Bronchial epithelial cell (primary cell): ENCODE data around the gene ITLN1. TPM values are rescaled to one million over a fixed set of nuclear protein-coding genes. Genes with fewer than 3 reads are reported as not detected.
A peak's percentile ranks its signal among the peaks of the same experiment; 100 is the strongest.

Experiments
- DNase-seq: peaks from one replicate; pipeline ENCODE4 v3.0.0-alpha.2; 2010; ENCODE audit warnings: low read depth
- FAIRE-seq: peaks from 2 replicates; lab custom pipeline; 2011; peaks lifted over from hg19 to GRCh38; lab: Jason Lieb, UNC
- H3K27me3 ChIP-seq: 2 replicates; pipeline ENCODE4 v1.5.1; 2011; ENCODE audit warnings: low read length; ENCODE audit not compliant: control insufficient read depth, insufficient read depth
- H3K36me3 ChIP-seq: 2 replicates; pipeline ENCODE4 v1.5.1; 2011; ENCODE audit warnings: low read length; ENCODE audit not compliant: control insufficient read depth, insufficient read depth
- H3K4me3 ChIP-seq: 2 replicates; pipeline ENCODE4 v1.5.1; 2011; ENCODE audit warnings: mild to moderate bottlenecking, low read depth, low read length, control low read depth
- total RNA-seq: library from RNA; depleted of rRNA; stranded (reverse); fragments of >200 nt; gene quantifications from 2 replicates; pipeline ENCODE4 v1.2.1, GENCODE V29; 2014
- TF ChIP-seq, protein P1 (sequence below): IDR thresholded peaks from 2 replicates; pipeline ENCODE4 v1.5.1; 2011; ENCODE audit warnings: mild to moderate bottlenecking, moderate library complexity, low read length, control low read depth, inconsistent platforms; ENCODE audit not compliant: insufficient read depth, severe bottlenecking

ITLN1 gene
- total RNA-seq, 1 donor from 2014 or later, result not detected

DNA sequence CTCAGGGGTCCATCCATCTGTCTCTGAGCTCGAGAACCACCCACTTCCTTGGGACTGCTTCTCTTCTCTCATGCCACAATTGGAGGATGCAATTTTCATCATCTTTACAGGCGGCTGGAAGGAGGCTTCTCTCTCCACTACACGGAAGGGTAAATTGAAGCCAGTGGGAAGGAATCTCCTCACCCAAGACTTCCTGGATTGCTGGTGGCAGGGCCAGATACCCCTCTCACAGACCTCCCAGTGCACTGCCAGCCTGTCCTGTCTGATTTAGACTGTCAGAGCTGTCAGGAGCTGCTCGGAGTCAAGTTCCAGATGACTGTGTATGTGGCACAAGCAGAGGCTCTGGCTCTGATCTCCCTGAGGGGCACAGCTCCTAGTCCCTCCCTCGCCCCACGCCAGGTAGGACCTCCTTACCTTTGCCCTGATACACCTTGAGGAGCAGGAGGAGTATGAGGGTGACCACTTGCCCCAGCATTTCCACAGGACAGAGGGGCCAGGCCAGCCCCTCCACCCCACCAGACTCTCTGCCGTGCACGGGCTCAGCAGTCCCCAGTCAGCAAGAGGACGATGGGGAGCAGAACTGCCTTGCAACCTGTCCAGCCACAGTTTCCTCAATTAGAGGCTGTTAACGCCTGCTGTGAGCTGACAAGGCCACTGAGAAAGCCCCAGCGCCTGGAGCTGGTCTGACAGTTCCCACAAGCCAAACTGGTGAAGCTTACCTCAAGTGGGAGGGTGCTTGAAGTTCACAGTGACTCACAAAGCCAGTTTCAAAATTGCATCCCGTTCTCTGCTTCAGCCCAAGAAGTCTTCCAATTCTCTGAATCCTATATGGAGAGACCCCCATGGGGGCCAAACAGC lies 22.5 kb downstream of the ITLN1 start, which contains the start of gene CD244:
Gene CD244, minus strand, starts transcription at position 685 of the 858 bp plus-strand sequence. Its CDS starts 210 bp downstream, at position 475.
- TF ChIP-seq, protein P1, sequence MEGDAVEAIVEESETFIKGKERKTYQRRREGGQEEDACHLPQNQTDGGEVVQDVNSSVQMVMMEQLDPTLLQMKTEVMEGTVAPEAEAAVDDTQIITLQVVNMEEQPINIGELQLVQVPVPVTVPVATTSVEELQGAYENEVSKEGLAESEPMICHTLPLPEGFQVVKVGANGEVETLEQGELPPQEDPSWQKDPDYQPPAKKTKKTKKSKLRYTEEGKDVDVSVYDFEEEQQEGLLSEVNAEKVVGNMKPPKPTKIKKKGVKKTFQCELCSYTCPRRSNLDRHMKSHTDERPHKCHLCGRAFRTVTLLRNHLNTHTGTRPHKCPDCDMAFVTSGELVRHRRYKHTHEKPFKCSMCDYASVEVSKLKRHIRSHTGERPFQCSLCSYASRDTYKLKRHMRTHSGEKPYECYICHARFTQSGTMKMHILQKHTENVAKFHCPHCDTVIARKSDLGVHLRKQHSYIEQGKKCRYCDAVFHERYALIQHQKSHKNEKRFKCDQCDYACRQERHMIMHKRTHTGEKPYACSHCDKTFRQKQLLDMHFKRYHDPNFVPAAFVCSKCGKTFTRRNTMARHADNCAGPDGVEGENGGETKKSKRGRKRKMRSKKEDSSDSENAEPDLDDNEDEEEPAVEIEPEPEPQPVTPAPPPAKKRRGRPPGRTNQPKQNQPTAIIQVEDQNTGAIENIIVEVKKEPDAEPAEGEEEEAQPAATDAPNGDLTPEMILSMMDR, result no peak
- H3K4me3 ChIP-seq, result no peak within 1 kb of the TSS
- DNase-seq, result peak; percentile 37
- no peaks in the 10 kb centered on the region for H3K36me3 ChIP-seq
- no peak for FAIRE-seq
- no peaks in the 10 kb centered on the region for H3K27me3 ChIP-seq

DNA sequence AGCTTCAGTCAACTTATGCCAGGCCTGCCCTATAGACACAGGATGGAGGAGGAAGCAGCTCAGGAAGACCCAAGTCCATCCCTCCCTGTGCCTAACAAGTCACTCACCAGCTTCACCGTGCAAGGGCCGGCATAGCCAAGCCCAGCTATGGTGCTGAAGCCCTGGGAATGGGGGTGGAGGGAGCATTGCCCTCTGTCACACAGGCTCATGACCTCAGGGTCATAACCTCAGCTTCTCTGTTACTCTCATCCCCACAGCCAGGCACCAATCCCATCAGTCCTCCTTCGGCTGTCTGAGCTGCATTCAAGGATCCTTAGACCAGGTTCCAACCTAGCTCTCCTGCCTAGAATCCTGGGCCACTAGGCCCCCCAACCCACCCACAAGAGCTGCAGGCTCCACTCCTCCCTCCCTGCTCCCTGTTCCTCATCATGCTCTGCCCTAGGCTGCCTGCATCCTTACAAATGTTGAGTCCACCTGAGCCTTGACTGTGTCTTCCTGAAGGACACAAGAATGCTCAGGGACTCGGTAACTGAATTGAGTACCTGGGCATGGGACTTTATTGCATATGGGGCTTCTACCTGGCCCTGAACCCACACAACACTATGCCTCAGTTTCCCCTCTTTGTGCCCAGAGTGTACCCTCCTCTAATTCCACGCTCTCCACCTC lies 24.0 kb downstream of the ITLN1 start:
- Histone ChIP-seq H3K36me3 (no peaks in the 10 kb centered on the region), H3K4me3 (no peak overlapping the region), H3K27me3 (no peaks in the 10 kb centered on the region)
- TF ChIP-seq, protein P1, result no peak
- FAIRE-seq (no peak), DNase-seq (no peak)

DNA sequence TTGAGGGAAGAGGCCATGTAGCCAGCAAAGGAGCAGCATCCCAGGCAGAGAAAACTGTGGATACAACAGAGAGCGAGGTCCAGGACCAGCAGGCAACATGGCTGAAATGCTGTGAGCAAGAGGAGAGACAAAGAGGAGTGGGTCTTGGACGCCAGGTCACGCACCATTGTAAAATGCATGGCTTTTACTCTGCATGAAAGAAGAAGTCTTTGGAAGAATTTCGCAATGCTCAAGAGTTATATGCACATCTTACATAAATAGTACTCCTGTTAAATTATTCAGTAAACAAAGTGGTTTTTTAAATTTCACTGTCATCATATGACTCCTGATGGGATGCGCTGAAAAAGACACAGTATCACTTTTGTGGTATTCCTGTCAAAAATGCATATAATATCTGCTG lies 25.8 kb downstream of the ITLN1 start:
- TF ChIP-seq, protein P1, result no peak
- no peak for FAIRE-seq
- no peaks in the 10 kb centered on the region for H3K36me3 ChIP-seq
- no peak for DNase-seq
- H3K27me3 ChIP-seq, result no peaks in the 10 kb centered on the region
- no peak overlapping the region for H3K4me3 ChIP-seq

DNA sequence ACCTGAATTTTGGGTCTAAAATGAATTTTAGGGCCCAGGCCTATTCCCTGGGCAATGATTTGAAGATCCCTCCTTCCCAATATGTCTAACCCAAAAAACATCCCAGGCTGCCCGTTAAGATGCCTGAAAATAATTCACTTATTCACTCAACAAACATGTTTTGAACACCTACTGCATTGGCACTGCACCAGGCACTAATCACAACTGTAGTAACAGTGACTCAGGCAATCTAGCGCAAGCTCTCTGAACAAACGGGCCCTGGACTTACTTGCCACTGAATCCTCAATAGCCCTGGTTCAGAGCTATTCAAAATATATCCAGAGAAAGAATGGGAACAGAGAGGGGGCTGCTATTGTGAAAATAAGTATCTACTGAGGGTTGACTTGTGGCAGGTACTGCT lies 26.5 kb downstream of the ITLN1 start:
- FAIRE-seq, result no peak
- DNase-seq, result peak; percentile 7

DNA sequence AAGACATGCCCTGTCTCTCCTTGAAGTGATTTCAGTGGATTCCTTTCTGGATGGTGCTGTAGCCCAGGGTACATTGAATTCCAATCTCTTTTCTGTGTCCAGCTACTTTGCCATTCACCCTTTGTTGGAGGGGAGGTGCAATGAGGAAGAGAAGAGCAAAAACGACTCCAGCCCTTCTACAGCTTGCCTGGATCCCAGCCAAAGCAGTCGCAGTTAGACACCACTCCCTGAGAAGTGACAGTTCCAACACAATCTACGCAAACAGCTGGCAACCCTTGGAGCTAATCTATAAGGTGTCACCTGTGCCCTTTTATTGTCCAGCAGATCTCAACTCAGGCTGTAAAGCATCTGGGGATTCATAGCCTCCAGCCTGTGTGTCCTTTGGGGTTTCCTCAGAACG lies 26.9 kb downstream of the ITLN1 start:
- no peaks in the 10 kb centered on the region for H3K27me3 ChIP-seq
- TF ChIP-seq, protein P1, result no peak
- DNase-seq (no peak), FAIRE-seq (no peak)
- H3K4me3 ChIP-seq, result no peak overlapping the region
- H3K36me3 ChIP-seq, result no peaks in the 10 kb centered on the region

More for the DNA sequence above, 26.5 kb downstream of the ITLN1 start:
- Histone ChIP-seq H3K4me3 (no peak overlapping the region), H3K27me3 (no peaks in the 10 kb centered on the region), H3K36me3 (no peaks in the 10 kb centered on the region)
- TF ChIP-seq, protein P1, result no peak
